ENCODE measurements around the gene SND1.

SND1 gene

DNA sequence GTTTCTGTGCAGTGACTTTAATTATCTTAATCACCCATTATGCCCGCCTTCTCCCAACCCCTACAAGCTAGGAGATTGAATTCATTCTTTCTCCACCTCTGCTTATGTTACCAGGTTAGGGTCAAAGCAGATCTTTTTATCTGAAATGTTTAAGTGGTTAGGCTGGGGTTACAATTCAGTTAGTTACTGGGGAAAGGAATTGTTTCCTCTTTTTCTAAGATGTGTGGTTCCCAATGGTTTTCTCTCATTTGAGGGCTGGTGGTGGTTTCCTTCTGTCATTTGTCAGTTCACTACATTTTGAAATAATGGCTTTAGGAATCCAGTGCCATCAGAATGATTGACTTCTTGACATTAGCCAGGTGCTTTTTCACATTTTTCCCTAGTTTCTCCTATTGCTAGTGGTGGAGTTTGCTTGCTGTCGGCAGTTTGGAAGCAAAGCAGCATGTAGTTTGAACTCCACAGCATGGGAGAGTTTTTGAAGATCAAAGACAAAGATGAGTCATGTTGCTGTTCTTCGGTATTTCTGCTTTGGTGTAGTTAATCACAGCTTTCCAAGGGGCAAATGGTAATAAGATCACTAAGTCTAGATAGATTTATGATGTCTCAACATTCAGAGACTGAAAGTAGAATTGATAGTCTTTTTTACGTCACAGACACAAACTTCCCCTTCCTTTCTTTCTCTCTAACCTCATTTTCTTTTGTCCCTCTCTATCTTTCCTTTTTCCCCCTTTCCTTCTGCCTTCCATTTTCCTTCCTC, 168.2 kb downstream of the SND1 start:
- no peak overlapping the region for H3K27ac ChIP-seq (ENCODE audit: insufficient read depth, low read length, poor library complexity, severe bottlenecking)
- H3K4me1 ChIP-seq (ENCODE audit: control insufficient read depth, insufficient read depth, low read length, poor library complexity, severe bottlenecking), result no peaks in the 10 kb centered on the region
- H3K36me3 ChIP-seq (ENCODE audit: control insufficient read depth, insufficient read depth, low read length), result no peaks in the 10 kb centered on the region
- no peak for DNase-seq
- H3K4me3 ChIP-seq (ENCODE audit: insufficient read depth, low read depth, low read length, poor library complexity, severe bottlenecking), result no peak overlapping the region
- H3K9me3 ChIP-seq (ENCODE audit: control insufficient read depth, low read length), result no peaks in the 10 kb centered on the region
- no peaks in the 10 kb centered on the region for H3K27me3 ChIP-seq (replicated peaks; ENCODE audit: control insufficient read depth, insufficient read depth, low read length, poor library complexity, severe bottlenecking)

DNA sequence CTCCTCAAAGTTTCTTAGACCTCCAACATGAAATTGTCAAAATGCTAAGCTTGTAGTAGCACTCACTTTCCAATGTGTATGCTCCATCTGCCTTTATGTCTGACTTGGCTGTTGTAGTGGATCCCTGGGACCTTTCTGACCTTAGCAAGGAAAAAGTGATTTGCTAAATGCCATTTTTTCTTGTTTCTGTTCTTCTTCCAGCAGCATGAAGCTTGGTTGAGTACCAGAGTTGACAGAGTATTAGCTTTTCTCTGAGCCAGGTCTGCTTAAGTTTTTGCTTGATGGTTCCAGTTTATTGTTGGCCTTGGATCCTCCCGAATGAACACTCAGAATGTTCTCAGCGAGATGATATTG, 168.7 kb downstream of the SND1 start:
- H3K27ac ChIP-seq (ENCODE audit: insufficient read depth, low read length, poor library complexity, severe bottlenecking), result no peak overlapping the region
- no peaks in the 10 kb centered on the region for H3K27me3 ChIP-seq (replicated peaks; ENCODE audit: control insufficient read depth, insufficient read depth, low read length, poor library complexity, severe bottlenecking)

DNA sequence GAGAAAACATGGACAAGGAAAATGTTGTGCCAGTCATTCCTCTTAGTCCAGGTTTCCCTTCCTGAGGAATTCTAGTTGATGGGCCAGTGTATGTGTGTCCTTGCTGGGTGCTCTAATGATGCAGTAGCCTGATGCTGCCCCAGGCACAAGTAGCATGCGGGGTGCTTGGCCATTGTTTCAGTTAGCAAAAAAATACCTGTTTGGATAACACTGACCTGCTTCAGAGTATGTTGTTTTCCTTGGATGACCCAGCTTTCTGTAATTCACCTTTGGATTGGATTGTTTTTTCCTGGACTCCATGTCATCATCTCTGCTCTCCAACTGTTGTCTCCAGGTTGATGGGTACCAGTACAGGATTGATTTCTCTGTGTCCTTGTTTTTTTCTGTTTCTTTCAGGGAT, 169.2 kb downstream of the SND1 start:
- Histone ChIP-seq H3K4me3 (ENCODE audit: insufficient read depth, low read depth, low read length, poor library complexity, severe bottlenecking) (no peak overlapping the region), H3K4me1 (ENCODE audit: control insufficient read depth, insufficient read depth, low read length, poor library complexity, severe bottlenecking) (no peaks in the 10 kb centered on the region), H3K36me3 (ENCODE audit: control insufficient read depth, insufficient read depth, low read length) (no peaks in the 10 kb centered on the region), H3K9me3 (ENCODE audit: control insufficient read depth, low read length) (no peaks in the 10 kb centered on the region), H3K27ac (ENCODE audit: insufficient read depth, low read length, poor library complexity, severe bottlenecking) (no peak overlapping the region), H3K27me3 (replicated peaks; ENCODE audit: control insufficient read depth, insufficient read depth, low read length, poor library complexity, severe bottlenecking) (no peaks in the 10 kb centered on the region)
- DNase-seq, result no peak

More for the DNA sequence above, 168.7 kb downstream of the SND1 start:
- Histone ChIP-seq H3K9me3 (ENCODE audit: control insufficient read depth, low read length) (no peaks in the 10 kb centered on the region), H3K36me3 (ENCODE audit: control insufficient read depth, insufficient read depth, low read length) (no peaks in the 10 kb centered on the region), H3K4me3 (ENCODE audit: insufficient read depth, low read depth, low read length, poor library complexity, severe bottlenecking) (no peak overlapping the region), H3K4me1 (ENCODE audit: control insufficient read depth, insufficient read depth, low read length, poor library complexity, severe bottlenecking) (no peaks in the 10 kb centered on the region)
- no peak for DNase-seq

DNA sequence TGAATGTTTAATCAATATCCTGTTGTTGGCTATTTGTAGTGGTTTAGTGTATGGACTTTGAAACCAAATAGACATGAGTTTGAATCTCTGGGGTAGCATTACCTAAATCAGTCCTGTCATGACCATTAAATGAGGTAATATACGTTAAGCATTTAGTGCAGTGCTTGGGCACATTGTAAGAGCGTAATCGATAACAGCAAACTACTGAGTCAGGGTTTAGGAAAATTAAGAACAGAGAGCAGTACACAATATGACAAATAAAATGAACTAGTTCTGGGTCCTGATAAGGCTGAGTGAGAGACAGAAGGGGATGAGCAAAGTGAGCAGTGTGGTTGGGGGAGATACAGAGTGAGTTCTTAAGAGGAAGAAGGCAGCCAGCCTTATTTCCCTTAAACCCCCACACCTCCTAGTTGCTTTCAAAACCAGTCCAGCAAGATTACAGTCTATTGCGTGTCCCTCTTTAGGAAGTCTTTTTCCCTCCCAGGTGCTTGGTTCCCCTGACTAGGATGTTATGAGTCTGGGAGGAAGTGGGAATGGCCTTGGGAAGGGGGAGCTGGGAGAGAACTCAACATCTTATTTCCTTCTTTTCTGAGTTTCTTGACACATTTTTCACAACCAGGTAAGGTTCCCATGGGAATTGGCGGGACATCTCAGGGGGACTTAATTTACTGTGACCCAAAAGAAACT, 171.0 kb downstream of the SND1 start:
- Histone ChIP-seq H3K4me3 (ENCODE audit: insufficient read depth, low read depth, low read length, poor library complexity, severe bottlenecking) (no peak overlapping the region), H3K36me3 (ENCODE audit: control insufficient read depth, insufficient read depth, low read length) (no peaks in the 10 kb centered on the region), H3K4me1 (ENCODE audit: control insufficient read depth, insufficient read depth, low read length, poor library complexity, severe bottlenecking) (no peaks in the 10 kb centered on the region), H3K9me3 (ENCODE audit: control insufficient read depth, low read length) (no peaks in the 10 kb centered on the region), H3K27ac (ENCODE audit: insufficient read depth, low read length, poor library complexity, severe bottlenecking) (no peak overlapping the region), H3K27me3 (replicated peaks; ENCODE audit: control insufficient read depth, insufficient read depth, low read length, poor library complexity, severe bottlenecking) (no peaks in the 10 kb centered on the region)
- DNase-seq, result no peak

DNA sequence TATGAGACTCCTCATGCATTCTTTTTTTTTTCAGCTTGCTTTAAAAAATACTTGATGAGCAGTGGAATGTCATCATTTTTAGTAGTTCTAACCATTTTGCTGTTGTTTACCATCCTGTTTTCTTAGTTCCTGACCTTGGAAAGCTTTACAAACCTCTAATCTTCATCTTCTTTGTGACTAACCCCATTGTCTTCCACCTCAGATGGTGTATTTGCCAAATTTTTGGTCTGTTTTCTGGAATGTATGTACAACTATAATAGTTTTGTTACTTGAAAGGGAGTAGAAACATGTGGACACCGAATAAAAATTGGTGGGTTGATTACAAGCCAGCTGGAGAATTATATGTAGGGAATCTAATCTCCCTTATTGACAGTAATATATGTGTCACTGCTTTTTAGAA, 172.7 kb downstream of the SND1 start:
- Histone ChIP-seq H3K9me3 (ENCODE audit: control insufficient read depth, low read length) (no peaks in the 10 kb centered on the region), H3K36me3 (ENCODE audit: control insufficient read depth, insufficient read depth, low read length) (no peaks in the 10 kb centered on the region), H3K27me3 (replicated peaks; ENCODE audit: control insufficient read depth, insufficient read depth, low read length, poor library complexity, severe bottlenecking) (no peaks in the 10 kb centered on the region), H3K4me3 (ENCODE audit: insufficient read depth, low read depth, low read length, poor library complexity, severe bottlenecking) (no peak overlapping the region), H3K4me1 (ENCODE audit: control insufficient read depth, insufficient read depth, low read length, poor library complexity, severe bottlenecking) (no peaks in the 10 kb centered on the region), H3K27ac (ENCODE audit: insufficient read depth, low read length, poor library complexity, severe bottlenecking) (no peak overlapping the region)
- DNase-seq, result no peak

DNA sequence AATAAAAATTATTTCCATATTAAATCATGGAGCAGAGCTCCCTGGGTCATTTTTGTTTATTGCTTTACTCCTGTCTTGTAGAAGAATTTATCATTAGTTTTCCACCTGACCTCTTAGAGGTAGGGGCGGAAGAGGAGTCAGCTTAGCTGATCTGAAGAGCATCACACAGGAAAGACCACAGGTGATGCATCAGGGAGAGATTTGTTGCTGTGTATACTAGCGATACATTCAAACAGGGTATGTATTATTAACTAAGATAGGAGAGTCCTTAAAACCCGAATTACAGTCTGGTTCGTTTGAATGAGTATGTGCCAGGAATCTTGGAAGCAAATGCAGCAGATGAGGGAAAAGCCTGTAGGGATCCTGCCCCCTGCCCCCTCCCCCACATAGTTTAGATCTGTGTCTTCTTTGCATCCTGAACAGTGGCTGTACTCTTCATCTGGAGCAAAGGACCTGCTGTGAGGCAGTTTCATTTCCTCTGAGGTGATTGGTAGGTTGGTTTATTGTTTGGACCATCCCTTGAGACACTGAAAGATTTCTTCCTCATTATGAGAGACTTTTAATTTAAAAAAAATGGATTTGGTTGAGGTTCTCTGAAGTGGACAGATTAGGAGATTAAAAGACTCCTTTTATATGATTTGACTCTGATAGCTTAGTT, 177.0 kb downstream of the SND1 start:
- H3K36me3 ChIP-seq (ENCODE audit: control insufficient read depth, insufficient read depth, low read length), result no peaks in the 10 kb centered on the region

DNA sequence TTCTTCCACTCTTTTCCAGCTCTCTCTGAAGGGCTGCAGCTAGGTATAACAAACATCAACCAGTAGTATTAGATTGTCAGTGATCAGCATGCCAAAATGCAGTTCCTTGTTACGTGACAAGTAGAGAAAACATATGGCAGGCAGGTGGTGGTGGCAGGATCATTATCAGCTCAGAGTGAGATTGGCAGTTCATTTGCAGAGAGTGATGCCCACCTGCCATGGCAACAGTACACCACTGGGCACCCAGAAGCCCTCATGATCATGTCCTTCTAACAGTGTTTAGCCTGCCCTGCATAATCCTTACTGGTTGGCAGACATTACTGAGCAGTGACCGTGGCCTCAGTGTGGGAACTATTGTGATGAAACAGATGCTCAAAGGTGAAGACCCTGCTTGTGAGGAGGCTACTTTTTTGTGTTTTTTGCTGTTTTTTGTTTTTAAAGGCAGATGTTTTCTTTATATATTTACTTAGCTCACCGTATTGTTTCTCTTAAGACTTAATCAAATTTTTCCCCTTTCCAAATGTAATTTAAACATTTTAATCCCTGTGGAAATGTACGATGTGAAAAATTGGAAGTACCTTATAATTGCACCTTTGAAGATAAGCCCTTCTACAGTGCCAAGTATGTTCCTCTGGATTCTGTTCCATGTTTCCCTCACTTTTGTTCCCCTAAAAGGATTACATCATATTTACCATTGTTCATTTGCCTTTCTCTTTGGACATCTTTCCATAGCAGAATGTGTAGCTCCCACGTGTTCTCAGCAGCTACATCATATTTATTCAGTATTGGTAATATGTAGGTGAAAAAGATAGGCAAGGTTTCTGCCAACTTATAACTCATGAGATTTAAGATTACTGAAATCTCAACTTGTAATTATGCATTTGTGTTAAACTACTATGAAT, 179.6 kb downstream of the SND1 start:
- no peak for DNase-seq
- H3K9me3 ChIP-seq (ENCODE audit: control insufficient read depth, low read length), result no peaks in the 10 kb centered on the region
- H3K36me3 ChIP-seq (ENCODE audit: control insufficient read depth, insufficient read depth, low read length), result no peaks in the 10 kb centered on the region
- H3K4me3 ChIP-seq (ENCODE audit: insufficient read depth, low read depth, low read length, poor library complexity, severe bottlenecking), result no peak overlapping the region
- no peak overlapping the region for H3K27ac ChIP-seq (ENCODE audit: insufficient read depth, low read length, poor library complexity, severe bottlenecking)
- no peaks in the 10 kb centered on the region for H3K4me1 ChIP-seq (ENCODE audit: control insufficient read depth, insufficient read depth, low read length, poor library complexity, severe bottlenecking)
- H3K27me3 ChIP-seq (replicated peaks; ENCODE audit: control insufficient read depth, insufficient read depth, low read length, poor library complexity, severe bottlenecking), result no peaks in the 10 kb centered on the region

More for the DNA sequence above, 177.0 kb downstream of the SND1 start:
- H3K27me3 ChIP-seq (replicated peaks; ENCODE audit: control insufficient read depth, insufficient read depth, low read length, poor library complexity, severe bottlenecking), result no peaks in the 10 kb centered on the region
- H3K9me3 ChIP-seq (ENCODE audit: control insufficient read depth, low read length), result no peaks in the 10 kb centered on the region
- H3K27ac ChIP-seq (ENCODE audit: insufficient read depth, low read length, poor library complexity, severe bottlenecking), result no peak overlapping the region
- no peaks in the 10 kb centered on the region for H3K4me1 ChIP-seq (ENCODE audit: control insufficient read depth, insufficient read depth, low read length, poor library complexity, severe bottlenecking)
- H3K4me3 ChIP-seq (ENCODE audit: insufficient read depth, low read depth, low read length, poor library complexity, severe bottlenecking), result no peak overlapping the region
- no peak for DNase-seq

DNA sequence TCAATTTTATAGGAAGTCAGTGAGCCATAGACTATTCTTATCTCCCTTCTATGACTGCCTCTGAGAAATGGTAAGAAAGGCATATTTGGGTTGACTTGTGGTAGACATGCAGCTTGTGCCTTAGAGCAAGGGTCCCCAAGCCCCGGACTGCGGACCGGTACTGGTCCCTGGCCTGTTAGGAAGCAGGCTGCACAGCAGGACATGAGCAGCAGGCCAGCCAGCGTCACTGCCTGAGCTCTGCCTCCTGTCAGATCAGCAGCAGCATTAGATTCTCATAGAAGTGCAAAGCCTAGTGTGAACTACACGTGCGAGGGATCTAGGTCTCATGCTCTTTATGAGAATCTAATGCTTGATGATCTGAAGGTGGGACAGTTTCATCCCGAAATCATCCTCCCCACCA, 180.6 kb downstream of the SND1 start:
- Histone ChIP-seq H3K27ac (ENCODE audit: insufficient read depth, low read length, poor library complexity, severe bottlenecking) (no peak overlapping the region), H3K4me1 (ENCODE audit: control insufficient read depth, insufficient read depth, low read length, poor library complexity, severe bottlenecking) (no peaks in the 10 kb centered on the region), H3K4me3 (ENCODE audit: insufficient read depth, low read depth, low read length, poor library complexity, severe bottlenecking) (no peak overlapping the region), H3K27me3 (replicated peaks; ENCODE audit: control insufficient read depth, insufficient read depth, low read length, poor library complexity, severe bottlenecking) (no peaks in the 10 kb centered on the region), H3K36me3 (ENCODE audit: control insufficient read depth, insufficient read depth, low read length) (no peaks in the 10 kb centered on the region), H3K9me3 (ENCODE audit: control insufficient read depth, low read length) (no peaks in the 10 kb centered on the region)
- DNase-seq, result no peak

DNA sequence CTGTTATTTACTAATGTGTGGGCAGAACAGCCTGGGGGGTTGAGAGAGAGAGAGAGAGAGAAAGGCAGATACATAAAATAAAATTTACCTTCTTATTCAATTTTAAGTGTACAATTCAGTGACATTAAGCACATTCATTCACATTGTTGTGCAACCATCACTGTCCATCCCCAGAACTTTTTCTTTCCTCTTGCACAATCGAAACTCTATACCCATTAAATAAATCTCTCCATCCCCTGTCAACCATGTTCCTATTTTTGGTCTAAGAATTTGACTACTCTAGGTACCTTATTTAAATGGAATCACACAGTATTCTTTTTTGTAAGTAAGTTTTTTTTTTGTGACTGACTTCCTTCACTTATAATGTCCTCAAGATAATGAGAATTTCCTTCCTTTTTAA, 181.6 kb downstream of the SND1 start:
- Histone ChIP-seq H3K36me3 (ENCODE audit: control insufficient read depth, insufficient read depth, low read length) (no peaks in the 10 kb centered on the region), H3K4me3 (ENCODE audit: insufficient read depth, low read depth, low read length, poor library complexity, severe bottlenecking) (no peak overlapping the region), H3K4me1 (ENCODE audit: control insufficient read depth, insufficient read depth, low read length, poor library complexity, severe bottlenecking) (no peaks in the 10 kb centered on the region), H3K27me3 (replicated peaks; ENCODE audit: control insufficient read depth, insufficient read depth, low read length, poor library complexity, severe bottlenecking) (no peaks in the 10 kb centered on the region), H3K9me3 (ENCODE audit: control insufficient read depth, low read length) (no peaks in the 10 kb centered on the region), H3K27ac (ENCODE audit: insufficient read depth, low read length, poor library complexity, severe bottlenecking) (no peak overlapping the region)
- DNase-seq, result no peak
